ENCODE measurements around the gene MICALL2. TPM values are rescaled to one million over a fixed set of nuclear protein-coding genes. Genes with fewer than 3 reads are reported as not detected.

MICALL2 gene
- polyA plus RNA-seq, 1 of the 3 experiments (the other 2 are of a cell fraction) = 38.8 TPM

DNA sequence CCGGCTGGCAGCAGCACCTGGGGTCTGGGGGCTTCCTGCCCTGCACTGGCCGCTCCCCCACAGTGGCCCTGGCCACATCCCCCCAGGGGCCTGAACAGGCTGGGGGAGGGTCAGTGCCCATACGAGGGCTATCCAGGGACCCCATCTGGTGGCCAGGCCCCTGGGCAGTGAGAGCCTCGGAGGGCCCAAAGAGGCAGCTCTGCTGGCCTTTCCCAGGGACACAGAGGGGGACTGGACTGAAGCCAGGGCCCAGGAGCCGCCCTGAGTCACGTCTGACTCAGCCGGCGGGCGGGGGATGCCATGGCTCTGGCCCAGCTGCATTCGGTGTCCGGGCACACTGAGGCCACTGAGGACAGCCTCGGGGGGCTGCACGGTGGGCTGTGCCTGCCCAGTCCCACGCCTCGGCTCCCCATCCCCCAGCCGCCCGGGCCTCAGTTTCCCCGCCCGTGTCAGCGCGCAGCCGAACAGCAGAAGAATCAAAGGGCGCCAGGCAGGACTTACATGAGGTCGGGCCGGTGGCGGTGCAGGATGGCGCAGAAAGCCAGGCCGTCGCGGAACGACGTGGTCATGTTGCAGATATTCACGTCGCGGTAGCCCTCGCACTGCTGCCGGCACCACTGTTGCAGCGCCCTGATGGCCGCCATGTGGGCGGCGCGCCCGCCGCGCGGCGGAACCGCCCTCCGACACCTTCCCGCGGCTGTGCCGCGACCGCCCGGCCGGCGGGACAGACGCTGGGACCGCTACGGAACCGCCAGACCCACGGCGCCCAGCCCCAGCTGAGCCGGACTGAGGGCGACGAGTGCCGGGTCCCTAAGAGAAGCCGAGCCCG, at the start of gene MICALL2 (continued):
- TF ChIP-seq, protein P1, sequence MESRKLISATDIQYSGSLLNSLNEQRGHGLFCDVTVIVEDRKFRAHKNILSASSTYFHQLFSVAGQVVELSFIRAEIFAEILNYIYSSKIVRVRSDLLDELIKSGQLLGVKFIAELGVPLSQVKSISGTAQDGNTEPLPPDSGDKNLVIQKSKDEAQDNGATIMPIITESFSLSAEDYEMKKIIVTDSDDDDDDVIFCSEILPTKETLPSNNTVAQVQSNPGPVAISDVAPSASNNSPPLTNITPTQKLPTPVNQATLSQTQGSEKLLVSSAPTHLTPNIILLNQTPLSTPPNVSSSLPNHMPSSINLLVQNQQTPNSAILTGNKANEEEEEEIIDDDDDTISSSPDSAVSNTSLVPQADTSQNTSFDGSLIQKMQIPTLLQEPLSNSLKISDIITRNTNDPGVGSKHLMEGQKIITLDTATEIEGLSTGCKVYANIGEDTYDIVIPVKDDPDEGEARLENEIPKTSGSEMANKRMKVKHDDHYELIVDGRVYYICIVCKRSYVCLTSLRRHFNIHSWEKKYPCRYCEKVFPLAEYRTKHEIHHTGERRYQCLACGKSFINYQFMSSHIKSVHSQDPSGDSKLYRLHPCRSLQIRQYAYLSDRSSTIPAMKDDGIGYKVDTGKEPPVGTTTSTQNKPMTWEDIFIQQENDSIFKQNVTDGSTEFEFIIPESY (IDR thresholded peaks at IDR 0.05; ENCODE audit: borderline replicate concordance, low read depth) = no peak
- TF ChIP-seq NFIC (IDR thresholded peaks at IDR 0.05; ENCODE audit: borderline replicate concordance) = peak; percentile 99
- TF ChIP-seq, protein P2, sequence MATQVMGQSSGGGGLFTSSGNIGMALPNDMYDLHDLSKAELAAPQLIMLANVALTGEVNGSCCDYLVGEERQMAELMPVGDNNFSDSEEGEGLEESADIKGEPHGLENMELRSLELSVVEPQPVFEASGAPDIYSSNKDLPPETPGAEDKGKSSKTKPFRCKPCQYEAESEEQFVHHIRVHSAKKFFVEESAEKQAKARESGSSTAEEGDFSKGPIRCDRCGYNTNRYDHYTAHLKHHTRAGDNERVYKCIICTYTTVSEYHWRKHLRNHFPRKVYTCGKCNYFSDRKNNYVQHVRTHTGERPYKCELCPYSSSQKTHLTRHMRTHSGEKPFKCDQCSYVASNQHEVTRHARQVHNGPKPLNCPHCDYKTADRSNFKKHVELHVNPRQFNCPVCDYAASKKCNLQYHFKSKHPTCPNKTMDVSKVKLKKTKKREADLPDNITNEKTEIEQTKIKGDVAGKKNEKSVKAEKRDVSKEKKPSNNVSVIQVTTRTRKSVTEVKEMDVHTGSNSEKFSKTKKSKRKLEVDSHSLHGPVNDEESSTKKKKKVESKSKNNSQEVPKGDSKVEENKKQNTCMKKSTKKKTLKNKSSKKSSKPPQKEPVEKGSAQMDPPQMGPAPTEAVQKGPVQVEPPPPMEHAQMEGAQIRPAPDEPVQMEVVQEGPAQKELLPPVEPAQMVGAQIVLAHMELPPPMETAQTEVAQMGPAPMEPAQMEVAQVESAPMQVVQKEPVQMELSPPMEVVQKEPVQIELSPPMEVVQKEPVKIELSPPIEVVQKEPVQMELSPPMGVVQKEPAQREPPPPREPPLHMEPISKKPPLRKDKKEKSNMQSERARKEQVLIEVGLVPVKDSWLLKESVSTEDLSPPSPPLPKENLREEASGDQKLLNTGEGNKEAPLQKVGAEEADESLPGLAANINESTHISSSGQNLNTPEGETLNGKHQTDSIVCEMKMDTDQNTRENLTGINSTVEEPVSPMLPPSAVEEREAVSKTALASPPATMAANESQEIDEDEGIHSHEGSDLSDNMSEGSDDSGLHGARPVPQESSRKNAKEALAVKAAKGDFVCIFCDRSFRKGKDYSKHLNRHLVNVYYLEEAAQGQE (IDR thresholded peaks at IDR 0.05; ENCODE audit: low read depth, low read length) = no peak
- peak; percentile 73; the same call in 1 of the 2 replicates for TF ChIP-seq TAF1 (IDR thresholded peaks at IDR 0.05; ENCODE audit: borderline replicate concordance, low read depth, low read length)
- no peak; the same call in 1 of the 2 replicates for TF ChIP-seq FOXM1 (IDR thresholded peaks at IDR 0.05; ENCODE audit: low read depth)
- no peak for TF ChIP-seq EZH2phosphoT487 (IDR thresholded peaks at IDR 0.05; ENCODE audit: borderline replicate concordance, low read depth)
- TF ChIP-seq ELF1 (IDR thresholded peaks at IDR 0.05) = no peak
- TF ChIP-seq YY1 (IDR thresholded peaks at IDR 0.05; ENCODE audit: low read depth) = peak; percentile 51; the same call in 1 of the 2 replicates
- TF ChIP-seq CHD2 (IDR thresholded peaks at IDR 0.05; ENCODE audit: low read length, partially characterized antibody) = peak; percentile 6

DNA sequence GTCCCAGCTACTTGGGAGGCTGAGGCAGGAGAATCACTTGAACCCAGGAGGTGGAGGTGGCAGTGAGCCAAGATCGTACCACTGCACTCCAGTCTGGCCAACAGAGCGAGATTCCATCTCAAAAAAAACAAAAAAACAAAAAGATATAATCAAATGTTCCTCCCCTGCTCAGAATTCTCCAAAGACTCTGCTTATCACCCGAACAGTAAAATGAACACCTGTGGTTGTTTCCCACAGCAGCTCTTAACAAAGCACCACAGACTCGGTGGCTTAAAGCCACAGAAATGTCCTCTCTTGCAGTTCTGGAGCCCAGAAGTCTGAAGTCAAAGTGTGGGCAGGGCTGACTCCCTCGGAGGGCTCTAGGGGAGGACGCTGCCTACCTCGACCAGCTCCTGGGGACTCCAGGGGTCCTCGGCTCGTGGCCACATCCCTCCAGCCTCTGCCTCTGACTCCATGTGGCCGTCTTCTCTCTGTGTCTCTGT, 49.0 kb upstream of the MICALL2 start:
- no peaks in the 10 kb centered on the region for H3K36me3 ChIP-seq (replicated peaks in 1 of 2; ENCODE audit: control insufficient read depth in 1 of 2, insufficient read depth in 2 of 2, low read length in 1 of 2)
- peaks cover 11% of the 10 kb centered on the region for H3F3A ChIP-seq (replicated peaks; ENCODE audit: insufficient read depth)
- no peaks in the 10 kb centered on the region for H3K9me3 ChIP-seq
- no peak for DNase-seq
- no peak overlapping the region for H3K9ac ChIP-seq
- ChIA-PET CTCF (interaction anchor here (2.6 to 4.2 kb wide), 2 partner anchors 34 to 48 kb away, joined by 14 to 15 read pairs; partner anchors contain the start of gene TMEM184A), POLR2A (no interaction called here)
- no peaks in the 10 kb centered on the region for H3K9me2 ChIP-seq
- H4K20me1 ChIP-seq (ENCODE audit: insufficient read depth) = peaks cover 2% of the 10 kb centered on the region; the same call in 1 of the 2 replicates
- no peak overlapping the region for H3K27ac ChIP-seq (ENCODE audit: low read depth in 2 of 2, low read length in 1 of 2)
- peaks cover 9% of the 10 kb centered on the region for H3K79me2 ChIP-seq (ENCODE audit: insufficient read depth)
- no peaks in the 10 kb centered on the region for H3K27me3 ChIP-seq (ENCODE audit: insufficient read depth)
- no peak overlapping the region for H3K4me2 ChIP-seq
- peaks cover 3 to 16% of the 10 kb centered on the region in 2 experiments; a peak in 2 of 4 replicates for H3K4me1 ChIP-seq (ENCODE audit: control insufficient read depth in 1 of 2, insufficient read depth in 2 of 2, low read depth in 1 of 2, low read length in 1 of 2)
- no peak overlapping the region for H3K4me3 ChIP-seq (ENCODE audit: low read depth in 2 of 2, low read length in 1 of 2)
- H2AFZ ChIP-seq (ENCODE audit: low read depth) = no peak overlapping the region
- WGBS (ENCODE audit: low lambda C conversion rate) = 93% methylated on average over 10 of the region's 10 CpGs
- TF ChIP-seq FOXM1 (IDR thresholded peaks at IDR 0.05; ENCODE audit: low read depth) = no peak
- TF ChIP-seq, protein P3, sequence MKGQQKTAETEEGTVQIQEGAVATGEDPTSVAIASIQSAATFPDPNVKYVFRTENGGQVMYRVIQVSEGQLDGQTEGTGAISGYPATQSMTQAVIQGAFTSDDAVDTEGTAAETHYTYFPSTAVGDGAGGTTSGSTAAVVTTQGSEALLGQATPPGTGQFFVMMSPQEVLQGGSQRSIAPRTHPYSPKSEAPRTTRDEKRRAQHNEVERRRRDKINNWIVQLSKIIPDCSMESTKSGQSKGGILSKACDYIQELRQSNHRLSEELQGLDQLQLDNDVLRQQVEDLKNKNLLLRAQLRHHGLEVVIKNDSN (IDR thresholded peaks at IDR 0.05; ENCODE audit: borderline replicate concordance, low read depth) = no peak
- TF ChIP-seq RFX5 (IDR thresholded peaks at IDR 0.05; ENCODE audit: low read length) = no peak
- no peak for TF ChIP-seq GATA2 (CRISPR knock-in tag; IDR thresholded peaks at IDR 0.05)
- TF ChIP-seq MEF2A (IDR thresholded peaks at IDR 0.05; ENCODE audit: borderline replicate concordance, low read depth) = no peak
- TF ChIP-seq CHD2 (IDR thresholded peaks at IDR 0.05; ENCODE audit: low read length, partially characterized antibody) = no peak
- TF ChIP-seq RXRA (IDR thresholded peaks at IDR 0.05; ENCODE audit: borderline replicate concordance, low read depth) = no peak
- no peak for TF ChIP-seq EP300 (IDR thresholded peaks at IDR 0.05; ENCODE audit: borderline replicate concordance in 1 of 2, low read depth in 1 of 2, low read length in 1 of 2)
- TF ChIP-seq RAD21 (IDR thresholded peaks at IDR 0.05; ENCODE audit: low read length) = no peak
- TF ChIP-seq, protein P4, sequence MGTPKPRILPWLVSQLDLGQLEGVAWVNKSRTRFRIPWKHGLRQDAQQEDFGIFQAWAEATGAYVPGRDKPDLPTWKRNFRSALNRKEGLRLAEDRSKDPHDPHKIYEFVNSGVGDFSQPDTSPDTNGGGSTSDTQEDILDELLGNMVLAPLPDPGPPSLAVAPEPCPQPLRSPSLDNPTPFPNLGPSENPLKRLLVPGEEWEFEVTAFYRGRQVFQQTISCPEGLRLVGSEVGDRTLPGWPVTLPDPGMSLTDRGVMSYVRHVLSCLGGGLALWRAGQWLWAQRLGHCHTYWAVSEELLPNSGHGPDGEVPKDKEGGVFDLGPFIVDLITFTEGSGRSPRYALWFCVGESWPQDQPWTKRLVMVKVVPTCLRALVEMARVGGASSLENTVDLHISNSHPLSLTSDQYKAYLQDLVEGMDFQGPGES (IDR thresholded peaks at IDR 0.05; ENCODE audit: low read depth, low read length) = no peak
- no peak for TF ChIP-seq TEAD4 (IDR thresholded peaks at IDR 0.05; ENCODE audit: borderline replicate concordance, insufficient read depth)
- TF ChIP-seq, protein P5, sequence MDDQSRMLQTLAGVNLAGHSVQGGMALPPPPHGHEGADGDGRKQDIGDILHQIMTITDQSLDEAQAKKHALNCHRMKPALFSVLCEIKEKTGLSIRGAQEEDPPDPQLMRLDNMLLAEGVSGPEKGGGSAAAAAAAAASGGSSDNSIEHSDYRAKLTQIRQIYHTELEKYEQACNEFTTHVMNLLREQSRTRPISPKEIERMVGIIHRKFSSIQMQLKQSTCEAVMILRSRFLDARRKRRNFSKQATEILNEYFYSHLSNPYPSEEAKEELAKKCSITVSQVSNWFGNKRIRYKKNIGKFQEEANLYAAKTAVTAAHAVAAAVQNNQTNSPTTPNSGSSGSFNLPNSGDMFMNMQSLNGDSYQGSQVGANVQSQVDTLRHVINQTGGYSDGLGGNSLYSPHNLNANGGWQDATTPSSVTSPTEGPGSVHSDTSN (IDR thresholded peaks at IDR 0.05) = no peak
- TF ChIP-seq FOXJ3 (CRISPR knock-in tag; IDR thresholded peaks at IDR 0.05) = no peak

Data from SK-N-SH (cell line).